ENCODE data around the gene ERICH2. TPM values are rescaled to one million over a fixed set of nuclear protein-coding genes. Genes with fewer than 3 reads are reported as not detected.

The ERICH2 gene
- total and polyA plus RNA-seq, 2 of the 13 experiments (the other 11 are each of a cell fraction or from before 2014, with no cell fraction given): not detected

DNA sequence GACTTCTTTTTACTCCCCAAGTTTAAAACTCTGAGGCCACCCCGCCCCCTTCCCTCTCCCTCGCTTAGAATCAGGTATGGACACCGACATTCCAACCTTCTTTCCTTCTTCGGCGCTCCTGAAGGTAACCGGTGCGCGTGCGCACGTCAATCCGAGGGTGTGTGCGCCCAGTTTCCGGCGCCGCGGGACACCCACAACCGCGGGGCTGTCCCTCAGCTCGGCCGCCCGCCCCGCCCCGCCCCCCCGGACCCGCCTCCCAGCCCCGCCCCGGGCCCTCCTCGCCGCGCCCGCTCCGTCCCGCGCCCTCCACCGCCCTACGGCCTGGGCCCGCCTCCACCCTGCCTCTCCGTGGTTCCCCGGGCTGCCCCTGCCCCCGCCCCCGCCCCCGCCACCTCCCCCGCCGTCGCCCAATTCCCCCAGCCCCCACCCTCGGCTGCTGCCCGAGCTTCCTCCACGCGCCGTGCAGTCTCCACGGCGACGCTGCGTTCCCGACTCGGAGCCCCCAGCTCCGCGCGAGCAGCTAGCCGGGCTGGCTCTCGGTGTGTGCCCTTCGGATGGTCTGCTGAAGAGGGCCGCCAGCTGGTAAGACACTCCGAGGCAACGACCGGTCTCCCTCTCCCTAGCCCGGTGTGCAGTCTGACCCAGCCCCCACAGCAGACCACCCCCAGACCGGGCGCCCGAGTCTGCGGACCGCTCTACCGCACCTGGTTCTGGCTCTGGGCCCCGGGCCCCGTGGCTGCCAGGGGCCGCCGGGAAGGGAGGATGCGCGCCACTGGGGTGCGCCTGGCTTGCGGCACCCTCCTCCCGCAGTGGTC, 635 bp downstream of the ERICH2 start (continued):
- TF ChIP-seq, protein P1, sequence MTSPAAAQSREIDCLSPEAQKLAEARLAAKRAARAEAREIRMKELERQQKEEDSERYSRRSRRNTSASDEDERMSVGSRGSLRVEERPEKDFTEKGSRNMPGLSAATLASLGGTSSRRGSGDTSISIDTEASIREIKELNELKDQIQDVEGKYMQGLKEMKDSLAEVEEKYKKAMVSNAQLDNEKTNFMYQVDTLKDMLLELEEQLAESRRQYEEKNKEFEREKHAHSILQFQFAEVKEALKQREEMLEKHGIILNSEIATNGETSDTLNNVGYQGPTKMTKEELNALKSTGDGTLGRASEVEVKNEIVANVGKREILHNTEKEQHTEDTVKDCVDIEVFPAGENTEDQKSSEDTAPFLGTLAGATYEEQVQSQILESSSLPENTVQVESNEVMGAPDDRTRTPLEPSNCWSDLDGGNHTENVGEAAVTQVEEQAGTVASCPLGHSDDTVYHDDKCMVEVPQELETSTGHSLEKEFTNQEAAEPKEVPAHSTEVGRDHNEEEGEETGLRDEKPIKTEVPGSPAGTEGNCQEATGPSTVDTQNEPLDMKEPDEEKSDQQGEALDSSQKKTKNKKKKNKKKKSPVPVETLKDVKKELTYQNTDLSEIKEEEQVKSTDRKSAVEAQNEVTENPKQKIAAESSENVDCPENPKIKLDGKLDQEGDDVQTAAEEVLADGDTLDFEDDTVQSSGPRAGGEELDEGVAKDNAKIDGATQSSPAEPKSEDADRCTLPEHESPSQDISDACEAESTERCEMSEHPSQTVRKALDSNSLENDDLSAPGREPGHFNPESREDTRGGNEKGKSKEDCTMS (CRISPR knock-in tag; conservative IDR thresholded peaks at IDR 0.05): no peak
- TF ChIP-seq RARA (CRISPR knock-in tag; IDR thresholded peaks at IDR 0.05) (no peak), POGZ (CRISPR knock-in tag; IDR thresholded peaks at IDR 0.05) (peak; percentile 44; the same call in 1 of the 2 replicates), RFXAP (CRISPR knock-in tag; IDR thresholded peaks at IDR 0.05; ENCODE audit: borderline replicate concordance) (0 out of 2 replicates have a peak, but pooled peaks have one; percentile 60), ZSCAN9 (CRISPR knock-in tag; IDR thresholded peaks at IDR 0.05; ENCODE audit: borderline replicate concordance) (no peak), ZFAT (CRISPR knock-in tag; conservative IDR thresholded peaks at IDR 0.05) (peak; percentile 44; the same call in 1 of the 2 replicates), ZMAT3 (CRISPR knock-in tag; conservative IDR thresholded peaks at IDR 0.05) (no peak; the same call in 1 of the 2 replicates), DNMT3B (CRISPR knock-in tag; conservative IDR thresholded peaks at IDR 0.05) (no peak), GATAD2A (CRISPR knock-in tag; IDR thresholded peaks at IDR 0.05) (peak; percentile 52; the same call in 1 of the 2 replicates), GTF3A (CRISPR knock-in tag; conservative IDR thresholded peaks at IDR 0.05) (peak; percentile 74; the same call in 1 of the 2 replicates), BRD4 (CRISPR knock-in tag; IDR thresholded peaks at IDR 0.05) (peak; percentile 57; the same call in 1 of the 2 replicates), ZNF430 (CRISPR knock-in tag; IDR thresholded peaks at IDR 0.05) (peak; percentile 66; the same call in 1 of the 2 replicates), ZNF644 (CRISPR knock-in tag; IDR thresholded peaks at IDR 0.05; ENCODE audit: low read depth) (no peak), ZSCAN25 (CRISPR knock-in tag; IDR thresholded peaks at IDR 0.05) (peak; percentile 65), ZNF747 (CRISPR knock-in tag; IDR thresholded peaks at IDR 0.05; ENCODE audit: borderline replicate concordance) (no peak), TAF15 (IDR thresholded peaks at IDR 0.05; ENCODE audit: low read depth, low read length, poor library complexity, severe bottlenecking) (peak; percentile 87), ZNF362 (CRISPR knock-in tag; IDR thresholded peaks at IDR 0.05; ENCODE audit: borderline replicate concordance) (0 out of 2 replicates have a peak, but pooled peaks have one; percentile 25), HNRNPK (IDR thresholded peaks at IDR 0.05; ENCODE audit: low read depth, low read length, poor library complexity, severe bottlenecking) (peak; percentile 59), CERS6 (CRISPR knock-in tag; IDR thresholded peaks at IDR 0.05) (no peak), POLR2G (IDR thresholded peaks at IDR 0.05; ENCODE audit: low read depth, low read length) (peak; percentile 56; the same call in 1 of the 2 replicates)
- TF ChIP-seq, protein P2, sequence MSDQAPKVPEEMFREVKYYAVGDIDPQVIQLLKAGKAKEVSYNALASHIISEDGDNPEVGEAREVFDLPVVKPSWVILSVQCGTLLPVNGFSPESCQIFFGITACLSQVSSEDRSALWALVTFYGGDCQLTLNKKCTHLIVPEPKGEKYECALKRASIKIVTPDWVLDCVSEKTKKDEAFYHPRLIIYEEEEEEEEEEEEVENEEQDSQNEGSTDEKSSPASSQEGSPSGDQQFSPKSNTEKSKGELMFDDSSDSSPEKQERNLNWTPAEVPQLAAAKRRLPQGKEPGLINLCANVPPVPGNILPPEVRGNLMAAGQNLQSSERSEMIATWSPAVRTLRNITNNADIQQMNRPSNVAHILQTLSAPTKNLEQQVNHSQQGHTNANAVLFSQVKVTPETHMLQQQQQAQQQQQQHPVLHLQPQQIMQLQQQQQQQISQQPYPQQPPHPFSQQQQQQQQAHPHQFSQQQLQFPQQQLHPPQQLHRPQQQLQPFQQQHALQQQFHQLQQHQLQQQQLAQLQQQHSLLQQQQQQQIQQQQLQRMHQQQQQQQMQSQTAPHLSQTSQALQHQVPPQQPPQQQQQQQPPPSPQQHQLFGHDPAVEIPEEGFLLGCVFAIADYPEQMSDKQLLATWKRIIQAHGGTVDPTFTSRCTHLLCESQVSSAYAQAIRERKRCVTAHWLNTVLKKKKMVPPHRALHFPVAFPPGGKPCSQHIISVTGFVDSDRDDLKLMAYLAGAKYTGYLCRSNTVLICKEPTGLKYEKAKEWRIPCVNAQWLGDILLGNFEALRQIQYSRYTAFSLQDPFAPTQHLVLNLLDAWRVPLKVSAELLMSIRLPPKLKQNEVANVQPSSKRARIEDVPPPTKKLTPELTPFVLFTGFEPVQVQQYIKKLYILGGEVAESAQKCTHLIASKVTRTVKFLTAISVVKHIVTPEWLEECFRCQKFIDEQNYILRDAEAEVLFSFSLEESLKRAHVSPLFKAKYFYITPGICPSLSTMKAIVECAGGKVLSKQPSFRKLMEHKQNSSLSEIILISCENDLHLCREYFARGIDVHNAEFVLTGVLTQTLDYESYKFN (CRISPR knock-in tag; conservative IDR thresholded peaks at IDR 0.05): no peak; the same call in 1 of the 2 replicates
